Measurements from ENCODE around the gene EMC1.
"Not testable (repeated sequence)": the region's sequence is repeated elsewhere in the genome, so short reads cannot be mapped to it uniquely, and the experiment has no call there.

Gene EMC1

DNA sequence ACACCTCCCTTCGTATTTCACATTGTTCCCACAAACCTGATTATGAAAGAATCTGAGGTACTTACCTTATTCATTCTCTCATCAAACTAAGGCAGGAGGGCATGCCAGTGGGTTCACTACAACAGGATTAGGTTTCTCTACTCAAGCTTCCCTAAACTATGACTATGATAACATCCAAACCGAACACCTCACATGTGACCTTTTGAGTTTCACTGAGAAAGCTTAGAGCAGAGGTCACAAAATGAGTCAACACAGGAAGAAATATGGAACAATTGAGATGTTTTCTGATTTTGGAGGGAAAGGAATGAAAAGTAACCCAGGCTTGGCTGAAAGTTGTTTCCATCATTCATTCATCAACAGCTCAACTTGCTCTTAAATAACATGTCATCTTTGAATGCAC, 65.3 kb downstream of the EMC1 start:
- no peak for DNase-seq

DNA sequence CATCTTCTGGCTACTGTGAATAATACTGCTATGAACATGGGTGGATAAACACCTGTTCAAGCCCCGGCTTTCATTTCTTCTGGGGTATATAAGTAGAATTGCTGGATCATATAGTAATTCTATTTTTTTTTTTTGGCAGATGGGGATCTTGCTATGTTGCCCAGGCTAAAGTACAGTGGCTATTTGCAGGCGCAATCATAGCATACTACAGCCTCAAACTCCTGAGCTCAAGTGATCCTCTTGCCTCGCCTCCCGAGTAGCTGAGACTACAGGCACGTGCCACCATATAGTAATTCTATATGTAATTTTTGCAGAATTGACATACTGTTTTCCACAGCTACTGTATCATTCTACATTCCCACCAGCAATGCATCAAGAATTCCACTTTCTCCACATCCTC, 69.1 kb downstream of the EMC1 start:
- DNase-seq = no peak

DNA sequence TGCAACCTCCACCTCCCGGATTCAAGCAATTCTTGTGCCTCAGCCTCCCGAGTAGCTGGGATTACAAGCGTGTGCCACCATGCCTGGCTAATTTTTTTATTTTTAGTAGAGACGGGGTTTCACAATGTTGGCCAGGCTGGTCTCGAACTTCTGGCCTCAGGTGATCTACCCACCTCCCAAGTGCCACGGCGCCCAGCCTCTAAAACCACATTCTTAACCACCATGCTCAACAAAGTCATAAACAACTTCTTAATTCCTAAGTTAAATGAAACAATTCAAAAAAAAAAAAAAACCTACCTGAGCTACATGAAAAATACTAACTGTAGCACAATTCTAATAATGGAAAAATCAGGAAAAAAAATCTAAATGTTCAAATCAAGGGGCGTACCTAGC, 71.1 kb downstream of the EMC1 start:
- DNase-seq = not testable (repeated sequence)

DNA sequence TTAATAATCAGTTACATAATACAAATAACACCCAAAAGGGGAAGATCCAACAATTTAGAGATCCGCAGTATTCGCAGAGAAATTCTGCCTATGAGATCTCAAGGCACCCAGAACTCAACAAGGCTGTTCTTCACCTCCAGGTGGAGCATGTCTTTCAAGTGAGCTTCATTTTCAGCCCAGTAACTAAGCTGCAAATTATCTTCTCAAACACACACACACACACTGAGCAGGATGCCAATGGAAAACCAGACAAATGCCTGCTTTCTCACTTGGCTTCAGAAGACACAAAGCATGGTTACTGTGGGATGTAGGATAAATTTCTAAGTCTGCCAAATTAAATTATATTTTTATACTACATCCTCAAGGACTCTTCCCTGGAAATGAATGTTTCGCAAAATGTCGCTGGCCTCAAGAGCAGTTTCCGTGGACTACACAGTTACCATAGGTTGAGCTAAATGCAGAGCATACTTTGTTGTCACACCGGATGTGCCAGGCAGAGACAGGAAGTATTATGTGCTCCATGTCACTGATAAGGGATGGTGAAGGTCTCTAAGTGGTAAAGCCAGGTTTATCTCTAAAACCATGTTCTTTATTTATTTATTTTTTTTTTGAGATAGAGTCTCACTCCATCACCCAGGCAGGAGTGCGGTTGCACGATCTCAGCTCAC, 71.6 kb downstream of the EMC1 start:
- DNase-seq = no peak

GRCh38 chr1:19178734-19179398, 72.5 kb downstream of the EMC1 start:
- DNase-seq = no peak

GRCh38 chr1:19177811-19178210, 73.5 kb downstream of the EMC1 start:
- no peak for DNase-seq

DNA sequence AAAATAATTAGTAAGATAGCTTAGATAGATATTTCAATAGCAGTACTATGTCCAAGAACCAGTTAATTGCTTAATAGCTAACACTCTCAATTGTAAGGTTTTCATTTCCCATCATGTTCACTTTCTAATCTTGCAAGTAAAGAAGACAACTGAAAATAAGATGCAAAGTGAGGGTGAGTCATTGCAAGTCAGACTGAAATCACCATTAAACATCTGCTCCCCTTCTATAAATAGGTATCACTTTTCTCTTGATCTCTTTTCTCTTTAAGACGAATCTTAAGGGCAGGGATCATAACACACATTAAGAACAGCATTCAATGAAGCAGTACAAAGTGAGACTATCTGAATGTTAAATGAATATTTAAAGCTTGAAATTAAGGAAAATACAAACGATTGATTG, 81.7 kb downstream of the EMC1 start:
- no peak for DNase-seq

- DNase-seq = no peak
Measured at GRCh38 chr1:19167140-19167539, 84.2 kb downstream of the EMC1 start.

GRCh38 chr1:19166066-19166465, 85.3 kb downstream of the EMC1 start:
- DNase-seq = no peak
